Progenitor cell of endocrine pancreas (in vitro differentiated cells): ENCODE data around the gene HAX1. TPM values are rescaled to one million over a fixed set of nuclear protein-coding genes. Genes with fewer than 3 reads are reported as not detected.
A peak's percentile ranks its signal among the peaks of the same experiment; 100 is the strongest.

ENCODE experiments used
- DNase-seq: peaks from one replicate; pipeline ENCODE4 v3.0.0; 2021; ENCODE audit warnings: low spot score; ENCODE audit not compliant: unreplicated experiment
- H3K27ac Mint-ChIP-seq: 2 replicates; pipeline ENCODE4 v1.8.0; 2021; ENCODE audit warnings: mild to moderate bottlenecking, moderate library complexity, mixed read lengths
- H3K27me3 Mint-ChIP-seq: 2 replicates; pipeline ENCODE4 v1.8.0; 2021; ENCODE audit warnings: mixed read lengths
- H3K36me3 Mint-ChIP-seq: 2 replicates; pipeline ENCODE4 v1.8.0; 2022; ENCODE audit warnings: mixed read lengths; ENCODE audit not compliant: insufficient read depth
- H3K4me1 Mint-ChIP-seq: 2 replicates; pipeline ENCODE4 v1.8.0; 2021; ENCODE audit warnings: low read depth, mixed read lengths
- H3K4me3 Mint-ChIP-seq: 2 replicates; pipeline ENCODE4 v1.8.0; 2021; ENCODE audit warnings: low read depth, mild to moderate bottlenecking, moderate library complexity, mixed read lengths
- H3K9me3 Mint-ChIP-seq: 2 replicates; pipeline ENCODE4 v1.8.0; 2021; ENCODE audit warnings: low read depth, mixed read lengths
- CTCF ChIP-seq: fragments of 200-600 bp; sonication (generic); IDR thresholded peaks from one replicate; pipeline ENCODE4 v1.5.0; 2021; ENCODE audit warnings: antibody characterized with exemption, mild to moderate bottlenecking; ENCODE audit not compliant: unreplicated experiment
- total RNA-seq: library from RNA; stranded (reverse); gene quantifications from 2 replicates; pipeline ENCODE4 v1.2.1, GENCODE V29; 2021

HAX1 gene
- total RNA-seq, 1 donor from 2014 or later = 52.3 TPM

DNA sequence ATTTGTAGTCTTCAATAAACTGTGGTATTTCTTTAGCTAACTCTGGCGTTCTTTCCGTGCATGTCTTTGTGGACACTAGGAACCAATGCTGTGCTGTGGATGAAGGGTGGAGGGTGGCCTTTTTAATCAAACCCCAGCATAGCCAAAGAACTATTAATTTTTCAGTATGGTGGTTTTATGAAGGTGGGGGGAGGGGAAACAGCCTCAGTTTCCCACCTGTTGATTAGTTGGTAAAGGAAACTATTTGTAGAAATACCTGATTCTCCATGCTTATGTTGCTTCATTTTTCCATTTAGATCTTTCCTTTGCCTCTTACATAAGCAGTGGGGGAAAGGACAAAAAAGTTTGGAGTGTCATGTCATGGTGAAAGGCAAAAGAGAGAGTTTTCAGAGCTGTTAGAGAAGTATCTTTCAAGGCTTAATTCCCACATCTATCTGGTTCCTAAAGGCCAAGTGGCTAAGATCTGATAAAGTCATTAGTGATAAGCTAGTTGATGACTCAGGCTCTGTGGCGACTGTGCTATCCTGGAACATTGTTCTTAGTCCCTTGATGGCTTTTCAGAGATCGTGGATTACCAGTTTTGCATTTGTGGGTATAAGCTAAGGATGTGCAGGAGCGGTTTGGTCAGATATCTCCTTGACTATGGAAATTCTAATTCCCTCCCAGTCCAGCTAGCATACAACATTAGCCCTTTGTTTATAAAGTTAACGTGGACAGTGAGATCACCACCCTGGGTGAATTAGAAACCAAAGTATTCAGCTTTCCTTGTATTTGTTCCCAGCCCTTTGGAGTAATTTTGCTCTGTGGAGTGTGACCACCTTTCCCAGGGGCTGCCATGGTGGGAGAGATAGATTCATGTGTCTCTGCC is 8.7 kb upstream of the HAX1 start:
- Mint-ChIP-seq H3K4me3 (no peak overlapping the region), H3K27me3 (no peaks in the 10 kb centered on the region), H3K4me1 (no peaks in the 10 kb centered on the region), H3K27ac (peak overlapping the region; percentile 64), H3K9me3 (no peaks in the 10 kb centered on the region), H3K36me3 (peaks cover 28% of the 10 kb centered on the region)
- no peak for TF ChIP-seq CTCF
- no peak for DNase-seq

DNA sequence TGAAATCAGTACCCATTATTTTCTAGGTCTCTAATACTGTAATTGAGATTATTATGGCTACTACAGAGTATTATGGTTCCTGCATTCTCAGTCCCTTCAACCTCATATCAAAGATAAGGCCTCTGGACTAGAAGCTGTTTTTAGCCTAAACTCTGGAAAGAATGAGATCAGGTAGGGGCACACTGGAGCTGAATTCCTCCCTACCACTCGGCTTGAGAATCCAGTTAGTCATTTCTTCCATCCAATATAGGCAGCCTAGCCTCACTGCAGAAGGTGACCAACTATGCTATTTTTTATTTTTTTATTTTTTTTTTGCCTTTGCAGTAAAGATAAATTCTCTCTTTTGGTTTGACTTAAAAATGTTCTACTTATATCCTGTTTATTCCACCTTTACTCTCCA is 8.0 kb upstream of the HAX1 start:
- DNase-seq = no peak
- Mint-ChIP-seq H3K4me3 (no peak overlapping the region), H3K4me1 (no peaks in the 10 kb centered on the region), H3K9me3 (no peaks in the 10 kb centered on the region), H3K36me3 (peaks cover 29% of the 10 kb centered on the region), H3K27ac (peak overlapping the region; percentile 73), H3K27me3 (no peaks in the 10 kb centered on the region)
- TF ChIP-seq CTCF = no peak

DNA sequence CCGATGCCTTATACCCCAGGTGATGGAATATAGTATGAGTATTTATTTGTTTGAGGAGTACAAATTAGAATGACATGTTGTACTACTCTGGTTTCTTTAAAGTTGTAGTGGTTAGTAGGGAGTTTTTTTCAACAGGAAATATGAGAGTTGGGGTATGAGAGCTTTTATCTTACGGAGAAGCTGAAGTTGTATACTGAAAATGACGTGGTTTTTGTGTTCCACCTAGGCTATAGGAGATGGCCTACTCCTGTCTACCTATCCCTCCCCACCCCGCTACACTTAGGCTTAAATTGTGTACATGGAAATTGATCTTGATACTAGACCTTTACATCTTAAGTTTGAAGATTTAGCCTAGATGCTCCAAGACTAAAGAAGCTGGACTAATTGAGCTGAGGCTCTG is 6.8 kb upstream of the HAX1 start:
- Mint-ChIP-seq H3K27ac (no peak overlapping the region), H3K4me3 (no peak overlapping the region), H3K9me3 (no peaks in the 10 kb centered on the region), H3K4me1 (no peaks in the 10 kb centered on the region), H3K36me3 (peaks cover 29% of the 10 kb centered on the region), H3K27me3 (no peaks in the 10 kb centered on the region)
- TF ChIP-seq CTCF = no peak
- no peak for DNase-seq

DNA sequence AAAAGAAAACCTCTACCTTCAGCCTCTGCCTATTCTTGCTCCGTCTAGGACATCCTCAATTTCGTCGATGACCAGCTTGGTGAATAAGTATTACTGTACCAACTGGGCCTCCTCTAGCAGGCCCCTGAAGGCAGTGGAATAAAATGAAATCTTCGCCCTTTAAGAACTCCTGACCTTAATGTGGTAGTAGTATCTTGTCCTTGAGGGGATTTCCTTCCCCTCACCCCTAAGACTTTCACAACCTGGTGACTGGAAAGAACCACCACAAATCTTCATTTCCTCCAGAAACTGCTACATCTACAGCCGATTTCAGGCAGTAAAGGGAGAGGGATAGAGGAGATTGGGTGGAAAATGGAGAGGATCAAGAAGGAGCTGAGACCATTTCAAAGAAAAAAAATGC is 1.6 kb upstream of the HAX1 start:
- peaks cover 11% of the 10 kb centered on the region for H3K36me3 Mint-ChIP-seq
- H3K9me3 Mint-ChIP-seq = no peaks in the 10 kb centered on the region
- TF ChIP-seq CTCF = no peak
- peak overlapping the region; percentile 61 for H3K4me3 Mint-ChIP-seq
- no peak overlapping the region for H3K27ac Mint-ChIP-seq
- H3K27me3 Mint-ChIP-seq = no peaks in the 10 kb centered on the region
- no peak for DNase-seq
- H3K4me1 Mint-ChIP-seq = peaks cover 15% of the 10 kb centered on the region

DNA sequence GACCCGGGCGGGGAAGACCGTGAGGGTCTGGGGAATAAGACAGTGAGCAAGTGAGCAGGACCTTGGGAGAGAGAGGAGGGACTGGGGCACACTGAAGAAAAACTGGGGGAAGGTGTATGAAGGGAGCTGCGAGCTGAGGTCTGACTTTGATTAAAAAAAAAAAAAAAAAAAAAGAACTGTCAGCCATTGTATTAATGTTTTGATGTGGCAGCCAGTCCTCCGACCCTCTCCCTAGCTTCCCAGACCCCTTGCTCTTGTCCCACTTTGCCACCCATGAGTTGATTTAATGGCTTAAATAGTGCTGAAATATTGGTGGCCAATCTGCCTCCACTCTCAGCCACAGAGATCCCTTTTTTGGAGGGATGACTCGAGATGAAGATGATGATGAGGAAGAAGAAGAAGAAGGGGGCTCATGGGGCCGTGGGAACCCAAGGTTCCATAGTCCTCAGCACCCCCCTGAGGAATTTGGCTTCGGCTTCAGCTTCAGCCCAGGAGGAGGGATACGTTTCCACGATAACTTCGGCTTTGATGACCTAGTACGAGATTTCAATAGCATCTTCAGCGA is 652 bp downstream of the HAX1 start:
- Mint-ChIP-seq H3K36me3 (peaks cover 11% of the 10 kb centered on the region), H3K4me1 (peaks cover 15% of the 10 kb centered on the region), H3K4me3 (peak overlapping the region; percentile 98), H3K9me3 (no peaks in the 10 kb centered on the region), H3K27me3 (no peaks in the 10 kb centered on the region), H3K27ac (peak overlapping the region; percentile 98)
- TF ChIP-seq CTCF = no peak
- DNase-seq = no peak
